PC-9 (cell line): ENCODE data around the gene GNAQ. TPM values are rescaled to one million over a fixed set of nuclear protein-coding genes. Genes with fewer than 3 reads are reported as not detected.

Source experiments
- BruUV-seq: library from RNA; stranded (reverse); fragments of 400-500 nt; replicated peaks from 2 replicates; lab custom pipeline; 2021; lab: Mats Ljungman, UMichigan
- CTCF ChIA-PET: fragments of 300-600 bp; sonication (Branson Sonifier 250); formaldehyde crosslinking; loops from one replicate; lab custom pipeline; 2022; ENCODE audit warnings: antibody characterized with exemption; lab: Charles Lee
- POLR2A ChIA-PET: fragments of 300-600 bp; sonication (Branson Sonifier 250); formaldehyde crosslinking; loops from one replicate; lab custom pipeline; 2022; ENCODE audit warnings: antibody characterized with exemption; ENCODE audit not compliant: unreplicated experiment; lab: Charles Lee
- DNase-seq, 2 experiments: peaks; one replicate each; pipeline versions ENCODE4 v3.0.0 to v3.0.0-alpha.2; 2015 to 2022; ENCODE audit warnings: mixed read lengths in 1 of 2
- H2AFZ ChIP-seq: fragments of 200-600 bp; sonication (generic); 2 replicates; pipeline ENCODE4 v1.8.1; 2017; ENCODE audit warnings: antibody characterized with exemption
- H3F3A ChIP-seq: fragments of 200-600 bp; sonication (generic); 2 replicates; pipeline ENCODE4 v1.8.1; 2017; ENCODE audit warnings: antibody characterized with exemption, mild to moderate bottlenecking, low read depth; ENCODE audit not compliant: insufficient read depth
- H3K27ac ChIP-seq: fragments of 200-600 bp; sonication (generic); 2 replicates; pipeline ENCODE4 v1.6.1; 2016; ENCODE audit warnings: mixed run types
- H3K27me3 ChIP-seq: fragments of 200-600 bp; sonication (generic); 2 replicates; pipeline ENCODE4 v1.6.1; 2016; ENCODE audit warnings: low read depth, mixed run types; ENCODE audit not compliant: insufficient read depth
- H3K36me3 ChIP-seq: fragments of 200-600 bp; sonication (generic); 2 replicates; pipeline ENCODE4 v1.6.1; 2016; ENCODE audit warnings: low read depth, mixed run types
- H3K4me1 ChIP-seq: fragments of 200-600 bp; sonication (generic); replicated peaks from 2 replicates; pipeline ENCODE4 v1.6.1; 2016; ENCODE audit warnings: mixed run types; ENCODE audit not compliant: insufficient read depth
- H3K4me2 ChIP-seq: fragments of 200-600 bp; sonication (generic); 2 replicates; pipeline ENCODE4 v1.6.1; 2017; ENCODE audit warnings: mixed run types
- H3K4me3 ChIP-seq: fragments of 200-600 bp; sonication (generic); 2 replicates; pipeline ENCODE4 v1.6.1; 2016; ENCODE audit warnings: mixed run types
- H3K79me2 ChIP-seq: fragments of 200-600 bp; sonication (generic); 2 replicates; pipeline ENCODE4 v1.6.1; 2017; ENCODE audit warnings: low read depth, mixed run types
- H3K9me2 ChIP-seq: fragments of 200-600 bp; sonication (generic); 2 replicates; pipeline ENCODE4 v1.8.1; 2017; ENCODE audit warnings: mild to moderate bottlenecking; ENCODE audit not compliant: insufficient read depth
- H3K9me3 ChIP-seq: fragments of 200-600 bp; sonication (generic); 2 replicates; pipeline ENCODE4 v1.8.1; 2016; ENCODE audit warnings: low read depth; ENCODE audit not compliant: insufficient read depth
- H4K20me1 ChIP-seq: fragments of 200-600 bp; sonication (generic); 2 replicates; pipeline ENCODE4 v1.8.1; 2017; ENCODE audit not compliant: insufficient read depth
- CTCF ChIP-seq: fragments of 200-600 bp; sonication (generic); conservative IDR thresholded peaks from 2 replicates; pipeline ENCODE4 v1.6.1; 2017; ENCODE audit warnings: mixed run types, antibody characterized with exemption, mild to moderate bottlenecking, moderate library complexity
- EZH2 ChIP-seq: fragments of 200-600 bp; sonication (generic); IDR thresholded peaks from 2 replicates; pipeline ENCODE4 v1.8.0; 2017; ENCODE audit warnings: antibody characterized with exemption, low read depth
- intact Hi-C: fragments of 100-400 bp; cut with micrococcal nuclease; formaldehyde crosslinking; loops from one replicate; pipeline ENCODE4 v1.10.0; 2022; ENCODE audit not compliant: unreplicated experiment
- total RNA-seq: library from RNA; stranded (reverse); gene quantifications from 2 replicates; pipeline ENCODE4 v1.2.3, GENCODE V29; 2021

Gene GNAQ
- total RNA-seq, 1 experiment from 2014 or later = 51.6 TPM

GRCh38 chr9:77729177-77729576, 302.4 kb downstream of the GNAQ start:
- Histone ChIP-seq H3K36me3 (no peaks in the 10 kb centered on the region; the same call in 1 of the 2 replicates), H3K4me1 (no peaks in the 10 kb centered on the region), H3K9me2 (no peaks in the 10 kb centered on the region), H3K79me2 (no peaks in the 10 kb centered on the region), H3K4me3 (no peak overlapping the region), H3K4me2 (no peak overlapping the region), H3K9me3 (no peaks in the 10 kb centered on the region), H2AFZ (no peak overlapping the region), H3K27ac (no peak overlapping the region), H3K27me3 (no peaks in the 10 kb centered on the region), H4K20me1 (no peaks in the 10 kb centered on the region), H3F3A (no peaks in the 10 kb centered on the region; the same call in 1 of the 2 replicates)
- TF ChIP-seq EZH2 = no peak
- no peak for TF ChIP-seq CTCF
- CTCF ChIA-PET = no interaction called here
- intact Hi-C loops = no loop called here
- BruUV-seq = no TSS peak
- POLR2A ChIA-PET = no interaction called here
- DNase-seq = no peak

- ChIA-PET CTCF (no interaction called here), POLR2A (no interaction called here)
- Histone ChIP-seq H3K9me2 (no peaks in the 10 kb centered on the region), H3K27me3 (no peaks in the 10 kb centered on the region), H3K4me3 (no peak overlapping the region), H3K79me2 (no peaks in the 10 kb centered on the region), H3K36me3 (peaks cover 8% of the 10 kb centered on the region; the same call in 1 of the 2 replicates), H4K20me1 (no peaks in the 10 kb centered on the region), H3F3A (no peaks in the 10 kb centered on the region; the same call in 1 of the 2 replicates), H3K27ac (no peak overlapping the region), H3K4me1 (no peaks in the 10 kb centered on the region), H2AFZ (no peak overlapping the region), H3K9me3 (no peaks in the 10 kb centered on the region), H3K4me2 (no peak overlapping the region)
- DNase-seq = no peak
- no peak for TF ChIP-seq EZH2
- no peak for TF ChIP-seq CTCF
- intact Hi-C loops = no loop called here
- BruUV-seq = no TSS peak
These were observed 304.8 kb downstream of the GNAQ start for GRCh38 chr9:77726814-77727213.

GRCh38 chr9:77726289-77726688, 305.3 kb downstream of the GNAQ start:
- POLR2A ChIA-PET = no interaction called here

More at GRCh38 chr9:77726289-77726688, 305.3 kb downstream of the GNAQ start:
- H3K4me2 ChIP-seq = no peak overlapping the region
- H3K79me2 ChIP-seq = no peaks in the 10 kb centered on the region
- no peak overlapping the region for H3K4me3 ChIP-seq
- no peak overlapping the region for H3K27ac ChIP-seq
- peaks cover 8% of the 10 kb centered on the region; the same call in 1 of the 2 replicates for H3K36me3 ChIP-seq
- TF ChIP-seq EZH2 (no peak), CTCF (no peak)
- BruUV-seq = no TSS peak
- H4K20me1 ChIP-seq = no peaks in the 10 kb centered on the region
- no peak overlapping the region for H2AFZ ChIP-seq
- no peaks in the 10 kb centered on the region for H3K27me3 ChIP-seq
- H3K4me1 ChIP-seq = no peaks in the 10 kb centered on the region
- intact Hi-C loops = no loop called here
- H3K9me3 ChIP-seq = no peaks in the 10 kb centered on the region
- CTCF ChIA-PET = no interaction called here
- H3F3A ChIP-seq = no peaks in the 10 kb centered on the region; the same call in 1 of the 2 replicates
- no peaks in the 10 kb centered on the region for H3K9me2 ChIP-seq
- DNase-seq = no peak
